ENCODE measurements around the gene CCL23.

The CCL23 gene

GRCh38 chr17:35972535-35972934, 45.2 kb downstream of the CCL23 start:
- Mint-ChIP-seq H3K4me3 (no peak overlapping the region), H3K27ac (no peak overlapping the region), H3K9me3 (no peaks in the 10 kb centered on the region)

GRCh38 chr17:35972066-35972465, 45.7 kb downstream of the CCL23 start:
- DNase-seq, result no peak
- no peak for TF ChIP-seq CTCF (IDR thresholded peaks at IDR 0.05)
- Mint-ChIP-seq H3K36me3 (ENCODE audit: low read depth) (no peaks in the 10 kb centered on the region), H3K4me3 (no peak overlapping the region), H3K9me3 (no peaks in the 10 kb centered on the region), H3K4me1 (peaks cover 31% of the 10 kb centered on the region), H3K27me3 (ENCODE audit: low read depth, poor library complexity) (no peaks in the 10 kb centered on the region), H3K27ac (no peak overlapping the region)

More at GRCh38 chr17:35972535-35972934, 45.2 kb downstream of the CCL23 start:
- Mint-ChIP-seq H3K36me3 (ENCODE audit: low read depth) (no peaks in the 10 kb centered on the region), H3K27me3 (ENCODE audit: low read depth, poor library complexity) (no peaks in the 10 kb centered on the region), H3K4me1 (peaks cover 31% of the 10 kb centered on the region)
- no peak for TF ChIP-seq CTCF (IDR thresholded peaks at IDR 0.05)
- no peak for DNase-seq

GRCh38 chr17:35969558-35970380, 48.0 kb downstream of the CCL23 start:
- DNase-seq, result peak; percentile 85
- H3K9me3 Mint-ChIP-seq, result no peaks in the 10 kb centered on the region
- TF ChIP-seq CTCF (IDR thresholded peaks at IDR 0.05), result peak; percentile 82

GRCh38 chr17:35968520-35969054, 49.2 kb downstream of the CCL23 start:
- no peaks in the 10 kb centered on the region for H3K9me3 Mint-ChIP-seq
- H3K4me1 Mint-ChIP-seq, result peaks cover 20% of the 10 kb centered on the region
- no peak for DNase-seq
- no peaks in the 10 kb centered on the region for H3K36me3 Mint-ChIP-seq (ENCODE audit: low read depth)
- H3K27me3 Mint-ChIP-seq (ENCODE audit: low read depth, poor library complexity), result peaks cover 12% of the 10 kb centered on the region
- no peak for TF ChIP-seq CTCF (IDR thresholded peaks at IDR 0.05)
- H3K27ac Mint-ChIP-seq, result no peak overlapping the region
- no peak overlapping the region for H3K4me3 Mint-ChIP-seq

More at GRCh38 chr17:35969558-35970380, 48.0 kb downstream of the CCL23 start:
- Mint-ChIP-seq H3K36me3 (ENCODE audit: low read depth) (no peaks in the 10 kb centered on the region), H3K27me3 (ENCODE audit: low read depth, poor library complexity) (peaks cover 7% of the 10 kb centered on the region), H3K4me1 (peaks cover 25% of the 10 kb centered on the region), H3K4me3 (no peak overlapping the region), H3K27ac (no peak overlapping the region)

- Mint-ChIP-seq H3K27ac (no peak overlapping the region), H3K36me3 (ENCODE audit: low read depth) (no peaks in the 10 kb centered on the region), H3K4me3 (no peak overlapping the region), H3K9me3 (no peaks in the 10 kb centered on the region), H3K27me3 (ENCODE audit: low read depth, poor library complexity) (peaks cover 15% of the 10 kb centered on the region), H3K4me1 (peaks cover 6% of the 10 kb centered on the region)
- DNase-seq, result no peak
- TF ChIP-seq CTCF (IDR thresholded peaks at IDR 0.05), result no peak
These were observed 52.5 kb downstream of the CCL23 start for GRCh38 chr17:35965272-35965671.

Measured in nephron progenitor cell (in vitro differentiated cells).